Measurements from ENCODE around the gene LPCAT1.

GRCh38 chr5:1476181-1476966, 47.4 kb downstream of the LPCAT1 start:
- TF ChIP-seq ZNF274 (IDR thresholded peaks at IDR 0.05; ENCODE audit: low read depth, low read length) (no peak), YY1 (IDR thresholded peaks at IDR 0.05; ENCODE audit: insufficient read depth, insufficient read length) (no peak)
